ENCODE results near the gene RPS6KA4.

Gene RPS6KA4

GRCh38 chr11:64391839-64392238, 32.9 kb downstream of the RPS6KA4 start:
- no peak for DNase-seq

- DNase-seq, result peak in 1 of 2 donors; percentile 46
Observed at GRCh38 chr11:64395545-64396078, 36.6 kb downstream of the RPS6KA4 start.

GRCh38 chr11:64396079-64396591, 37.2 kb downstream of the RPS6KA4 start:
- no peak for DNase-seq

- DNase-seq, result peak; percentile 26 to 50
Observed at GRCh38 chr11:64400102-64400501, 41.1 kb downstream of the RPS6KA4 start.

- no peak for DNase-seq
Observed at GRCh38 chr11:64400667-64401066, 41.7 kb downstream of the RPS6KA4 start.

GRCh38 chr11:64401775-64402174, 42.8 kb downstream of the RPS6KA4 start:
- DNase-seq, result no peak

GRCh38 chr11:64403106-64403505, 44.1 kb downstream of the RPS6KA4 start:
- no peak for DNase-seq

GRCh38 chr11:64406221-64406946, 47.4 kb downstream of the RPS6KA4 start:
- no peak for DNase-seq

GRCh38 chr11:64407221-64407620, 48.3 kb downstream of the RPS6KA4 start:
- no peak for DNase-seq

- DNase-seq, result no peak
Observed at GRCh38 chr11:64407630-64408029, 48.7 kb downstream of the RPS6KA4 start.

- DNase-seq, result no peak
Observed at GRCh38 chr11:64409278-64409677, 50.3 kb downstream of the RPS6KA4 start.

GRCh38 chr11:64409707-64410403, 50.9 kb downstream of the RPS6KA4 start:
- DNase-seq, result no peak

- no peak for DNase-seq
Observed at GRCh38 chr11:64410404-64410734, 51.4 kb downstream of the RPS6KA4 start.

- no peak for DNase-seq
Observed at GRCh38 chr11:64413417-64413816, 54.5 kb downstream of the RPS6KA4 start.

- no peak for DNase-seq
Observed at GRCh38 chr11:64415286-64415685, 56.3 kb downstream of the RPS6KA4 start.

- no peak for DNase-seq
Observed at GRCh38 chr11:64415996-64416728, 57.2 kb downstream of the RPS6KA4 start.

GRCh38 chr11:64418233-64418632, 59.3 kb downstream of the RPS6KA4 start:
- peak; percentile 47 for DNase-seq

GRCh38 chr11:64419257-64419790, 60.4 kb downstream of the RPS6KA4 start:
- no peak for DNase-seq

GRCh38 chr11:64419818-64420485, 61.0 kb downstream of the RPS6KA4 start:
- no peak for DNase-seq

Data from inflammatory macrophage treated with lipopolysaccharide for 1 hour (primary cell).